Renal cortical epithelial cell (primary cell): Measurements from ENCODE around the gene PKP2. TPM values are rescaled to one million over a fixed set of nuclear protein-coding genes. Genes with fewer than 3 reads are reported as not detected.

Experiments used
- DNase-seq: peaks from one replicate; pipeline ENCODE4 v3.0.0-alpha.2; 2011; ENCODE audit warnings: low read depth
- total RNA-seq: library from RNA; depleted of rRNA; stranded (reverse); fragments of >200 nt; gene quantifications from 2 replicates; pipeline ENCODE4 v1.2.3, GENCODE V29; 2014

PKP2 gene
- total RNA-seq, result 9.9 and 10.7 TPM in 2 replicates

- peak; percentile 50 for DNase-seq
Measured at GRCh38 chr12:32896432-32897280, at the start of gene PKP2. PKP2 (minus strand) TSS chr12:32896777; CDS start chr12:32896731, 46 bp downstream.

- DNase-seq, result no peak
Measured at GRCh38 chr12:32944195-32944594, 47.6 kb upstream of the PKP2 start.

GRCh38 chr12:32939801-32940200 lies 43.2 kb upstream of the PKP2 start:
- DNase-seq, result no peak

- no peak for DNase-seq
Measured at GRCh38 chr12:32926963-32927362, 30.4 kb upstream of the PKP2 start.

- DNase-seq, result no peak
Measured at GRCh38 chr12:32926356-32926755, 29.8 kb upstream of the PKP2 start.

- DNase-seq, result no peak
Measured at GRCh38 chr12:32922546-32923297, 26.1 kb upstream of the PKP2 start.

GRCh38 chr12:32921397-32921796 lies 24.8 kb upstream of the PKP2 start:
- peak; percentile 11 for DNase-seq

- DNase-seq, result no peak
Measured at GRCh38 chr12:32920506-32921085, 24.0 kb upstream of the PKP2 start.

GRCh38 chr12:32918890-32919801 lies 22.6 kb upstream of the PKP2 start:
- DNase-seq, result peak; percentile 34

- DNase-seq, result peak; percentile 36
Measured at GRCh38 chr12:32917094-32917611, 20.6 kb upstream of the PKP2 start.

- no peak for DNase-seq
Measured at GRCh38 chr12:32907898-32908476, 11.4 kb upstream of the PKP2 start.

GRCh38 chr12:32907166-32907565 lies 10.6 kb upstream of the PKP2 start:
- no peak for DNase-seq

- DNase-seq, result no peak
Measured at GRCh38 chr12:32906399-32907165, 10.0 kb upstream of the PKP2 start.

- DNase-seq, result no peak
Measured at GRCh38 chr12:32903763-32904162, 7.2 kb upstream of the PKP2 start.

GRCh38 chr12:32903318-32903717 lies 6.7 kb upstream of the PKP2 start:
- no peak for DNase-seq

GRCh38 chr12:32902287-32902997 lies 5.9 kb upstream of the PKP2 start:
- DNase-seq, result no peak

- no peak for DNase-seq
Measured at GRCh38 chr12:32901553-32901952, 5.0 kb upstream of the PKP2 start.

- DNase-seq, result no peak
Measured at GRCh38 chr12:32897687-32898573, 1.4 kb upstream of the PKP2 start.

GRCh38 chr12:32897281-32897610 lies 669 bp upstream of the PKP2 start:
- DNase-seq, result no peak
